ENCODE results near the gene DNM1.

The DNM1 gene

DNA sequence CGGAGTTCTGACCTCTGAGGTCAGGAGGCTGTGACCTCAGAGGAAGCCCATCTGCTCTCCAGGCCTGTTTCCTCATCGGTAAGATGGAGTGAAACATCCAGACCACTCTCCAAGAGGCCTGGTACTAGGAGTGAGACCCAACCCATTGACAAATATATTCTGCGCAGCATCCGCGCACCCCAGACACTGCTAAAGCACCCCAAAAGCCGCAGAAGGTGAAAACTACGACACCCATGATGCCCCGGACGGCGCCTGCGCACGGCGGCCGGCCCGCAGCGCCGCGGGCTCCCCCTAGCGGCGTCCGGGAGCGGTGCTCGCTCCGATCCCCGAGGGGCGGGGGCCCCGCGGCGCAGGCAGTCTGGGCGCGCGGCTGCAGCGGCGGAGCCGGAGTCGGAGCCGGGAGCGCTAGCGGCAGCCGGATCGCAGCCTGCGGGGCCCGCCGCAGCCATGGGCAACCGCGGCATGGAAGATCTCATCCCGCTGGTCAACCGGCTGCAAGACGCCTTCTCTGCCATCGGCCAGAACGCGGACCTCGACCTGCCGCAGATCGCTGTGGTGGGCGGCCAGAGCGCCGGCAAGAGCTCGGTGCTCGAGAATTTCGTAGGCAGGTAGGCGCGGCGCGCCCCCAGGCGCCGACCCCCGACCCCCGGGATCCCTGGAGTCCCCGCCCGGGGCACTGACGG is at the start of gene DNM1:
DNM1 (plus strand) TSS at position 356 of the 683 bp plus-strand sequence; CDS start at position 448, 92 bp downstream.
- peak; percentile 58 for DNase-seq

DNA sequence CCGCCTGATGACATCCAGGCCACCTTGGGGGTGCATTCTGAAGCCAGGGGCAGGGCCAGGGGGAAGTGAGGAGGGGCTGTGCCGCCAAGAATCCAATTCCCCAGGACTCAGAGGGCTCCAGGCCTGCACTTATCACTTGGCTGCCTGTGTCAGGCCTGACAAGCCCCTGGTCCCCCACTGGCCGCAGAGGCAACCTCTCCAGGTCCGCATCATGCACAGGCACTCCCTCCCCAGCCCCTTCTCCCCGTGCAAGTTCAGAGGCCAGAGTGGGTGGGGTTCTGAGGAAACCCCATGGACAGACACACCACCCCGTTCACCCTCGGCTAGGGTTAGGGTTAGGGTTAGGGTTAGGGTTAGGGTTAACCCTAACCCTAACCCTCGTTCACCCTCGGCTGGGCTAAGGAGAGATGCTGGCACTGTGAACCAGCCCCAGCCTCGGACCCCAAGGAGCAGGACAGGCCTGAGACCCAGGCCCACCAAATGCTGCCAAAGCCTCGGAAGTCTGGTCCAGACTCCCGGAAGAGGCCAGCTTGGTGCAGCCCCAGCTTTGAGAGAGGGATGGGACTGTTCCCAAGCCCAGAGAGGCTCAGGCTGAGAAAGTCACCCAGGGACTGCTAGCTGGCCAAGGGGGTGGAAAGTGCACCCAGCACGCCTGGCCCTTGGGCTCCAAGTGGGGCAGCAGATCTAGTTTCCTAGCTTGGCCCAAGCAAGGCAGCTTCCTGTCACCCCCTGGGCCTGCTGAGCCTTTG is 49.1 kb upstream of the DNM1 start:
- no peak for DNase-seq

DNA sequence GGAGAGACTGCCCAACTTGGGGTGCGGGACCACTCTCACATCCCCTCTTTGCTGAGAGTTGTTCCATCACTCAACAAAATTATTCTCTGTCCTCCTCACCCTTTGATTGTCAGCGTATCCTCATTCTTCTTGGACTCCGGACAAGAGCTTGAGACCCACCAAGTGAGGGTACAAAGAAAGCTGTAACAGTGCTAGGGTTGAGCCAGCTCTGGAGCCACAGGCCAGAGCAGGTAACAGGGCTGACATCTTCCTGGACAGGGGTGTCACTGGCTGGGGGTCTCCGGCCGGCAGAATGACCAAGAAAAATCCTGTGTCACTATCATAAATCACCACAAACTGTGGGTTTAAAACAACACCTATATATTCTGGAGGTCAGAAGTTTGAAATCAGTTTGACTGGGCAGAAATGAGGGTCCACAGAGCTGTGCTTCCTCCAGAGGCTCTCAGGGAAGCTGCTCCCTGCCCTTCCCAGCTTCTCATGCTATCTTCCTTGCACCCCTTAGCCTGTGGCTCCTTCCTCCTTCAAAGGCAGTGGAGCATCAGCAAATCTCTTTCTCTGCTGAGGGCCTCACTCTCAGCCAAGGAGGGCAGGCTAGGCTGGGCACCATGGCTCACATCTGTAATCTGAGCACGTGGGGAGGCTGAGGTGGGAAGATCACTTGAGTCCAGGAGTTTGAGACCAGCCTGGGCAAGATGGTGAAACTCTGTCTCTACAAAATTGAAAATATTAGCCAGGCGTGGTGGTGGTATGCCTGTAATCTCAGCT is 47.3 kb upstream of the DNM1 start:
- no peak for DNase-seq

DNA sequence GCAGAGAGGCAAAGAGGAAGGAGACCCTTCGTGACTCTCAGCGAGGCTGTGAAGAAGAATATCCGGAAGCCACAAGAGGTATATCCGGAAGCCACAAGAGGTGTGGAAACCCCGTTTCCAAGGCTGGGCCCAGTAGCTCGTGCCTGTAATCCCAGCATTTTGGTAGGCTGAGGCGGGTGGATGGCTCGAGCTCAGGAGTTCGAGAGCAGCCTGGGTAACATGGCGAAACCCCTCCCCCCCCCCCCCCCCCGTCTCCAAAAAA is 43.7 kb upstream of the DNM1 start:
- DNase-seq, result no peak

DNA sequence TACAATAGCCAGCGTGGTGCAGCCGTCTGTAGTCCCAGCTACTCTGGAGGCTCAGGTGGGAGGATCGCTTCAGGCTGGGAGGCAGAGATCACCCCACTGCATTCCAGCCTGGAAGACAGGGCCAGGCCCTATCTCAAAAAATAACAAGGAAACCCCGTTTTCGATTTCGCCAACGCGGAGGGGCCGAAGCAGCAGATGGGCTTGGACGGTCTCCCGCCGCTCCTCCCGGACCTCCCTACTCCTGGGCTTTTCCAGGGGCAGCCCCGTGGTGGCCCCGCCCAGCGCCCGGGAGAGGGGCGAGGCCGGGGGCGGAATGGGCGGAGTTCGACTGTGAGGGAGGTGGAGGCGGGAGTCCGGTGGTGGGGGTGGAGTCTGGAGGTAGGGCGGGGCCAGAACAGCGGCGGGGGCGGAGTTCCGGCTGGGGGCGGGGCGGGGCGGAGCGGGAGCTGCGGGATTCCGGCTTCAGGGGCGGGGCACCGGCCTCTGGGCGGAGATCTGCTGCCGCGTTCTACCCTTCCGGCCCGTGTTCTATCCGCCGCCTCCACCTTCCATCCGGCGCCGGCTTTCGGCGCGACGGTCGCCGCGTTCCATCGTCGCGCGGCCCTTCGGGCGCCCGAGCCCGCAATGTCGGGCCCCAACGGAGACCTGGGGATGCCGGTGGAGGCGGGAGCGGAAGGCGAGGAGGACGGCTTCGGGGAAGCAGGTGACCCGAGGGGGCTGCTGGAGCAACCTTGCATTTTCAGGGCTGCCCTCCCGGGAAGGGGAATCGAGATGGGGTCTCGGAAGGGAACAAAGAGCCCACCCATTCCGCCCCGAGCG is 43.2 kb upstream of the DNM1 start, which contains the start of gene BBLN:
BBLN (plus strand) TSS at position 482 of the 819 bp plus-strand sequence; CDS start at position 625, 143 bp downstream.
- peak; percentile 91 for DNase-seq

DNA sequence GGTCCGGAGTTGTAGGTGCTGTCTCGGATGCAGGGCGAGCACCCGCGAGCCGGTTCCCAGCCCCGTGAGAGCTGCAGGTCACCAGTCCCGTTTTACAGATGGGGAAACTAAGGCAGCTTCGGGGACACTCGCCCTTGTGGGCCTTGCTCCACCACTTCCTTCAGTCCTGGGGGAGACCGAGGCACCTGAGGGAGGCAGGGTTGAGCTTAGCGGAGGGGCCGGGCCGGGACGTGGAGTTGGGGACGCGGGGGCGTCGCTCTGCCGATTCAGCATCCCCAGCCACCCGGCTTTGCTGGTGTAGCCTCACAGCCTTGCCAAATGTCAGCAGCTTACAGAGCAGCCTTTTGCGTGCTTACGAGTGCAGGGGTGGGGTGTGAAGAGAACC is 42.6 kb upstream of the DNM1 start:
- DNase-seq, result no peak

DNA sequence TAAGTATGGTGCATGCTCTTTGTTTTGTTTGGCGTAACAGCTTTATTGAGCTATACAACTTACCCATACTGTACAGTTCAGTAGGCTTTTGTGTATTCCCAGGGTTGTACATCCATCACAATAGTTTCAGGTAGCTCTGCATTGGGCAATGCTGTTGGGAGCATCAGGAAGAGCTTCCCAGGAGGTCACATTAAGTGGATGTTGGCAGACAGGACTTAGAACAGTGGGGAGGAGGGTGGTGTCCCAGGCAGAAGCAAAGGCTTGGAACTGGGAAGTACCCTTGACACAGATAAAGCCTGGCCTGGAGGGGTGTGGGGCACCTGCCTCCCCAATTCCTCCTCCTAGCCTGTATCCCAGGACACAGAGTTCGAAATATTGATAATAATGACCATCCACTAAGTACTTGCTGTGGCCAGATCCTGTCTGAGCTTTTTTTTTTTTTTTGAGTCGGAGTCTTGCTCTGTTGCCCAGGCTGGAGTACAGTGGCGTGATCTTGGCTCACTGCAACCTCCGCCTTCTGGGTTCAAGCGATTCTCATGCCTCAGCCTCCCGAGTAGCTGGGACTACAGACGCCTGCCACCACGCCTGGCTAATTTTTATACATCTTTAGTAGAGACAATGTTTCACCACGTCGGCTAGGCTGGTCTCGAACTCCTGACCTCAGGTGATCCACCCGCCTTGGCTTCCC is 41.8 kb upstream of the DNM1 start:
- DNase-seq, result no peak

DNA sequence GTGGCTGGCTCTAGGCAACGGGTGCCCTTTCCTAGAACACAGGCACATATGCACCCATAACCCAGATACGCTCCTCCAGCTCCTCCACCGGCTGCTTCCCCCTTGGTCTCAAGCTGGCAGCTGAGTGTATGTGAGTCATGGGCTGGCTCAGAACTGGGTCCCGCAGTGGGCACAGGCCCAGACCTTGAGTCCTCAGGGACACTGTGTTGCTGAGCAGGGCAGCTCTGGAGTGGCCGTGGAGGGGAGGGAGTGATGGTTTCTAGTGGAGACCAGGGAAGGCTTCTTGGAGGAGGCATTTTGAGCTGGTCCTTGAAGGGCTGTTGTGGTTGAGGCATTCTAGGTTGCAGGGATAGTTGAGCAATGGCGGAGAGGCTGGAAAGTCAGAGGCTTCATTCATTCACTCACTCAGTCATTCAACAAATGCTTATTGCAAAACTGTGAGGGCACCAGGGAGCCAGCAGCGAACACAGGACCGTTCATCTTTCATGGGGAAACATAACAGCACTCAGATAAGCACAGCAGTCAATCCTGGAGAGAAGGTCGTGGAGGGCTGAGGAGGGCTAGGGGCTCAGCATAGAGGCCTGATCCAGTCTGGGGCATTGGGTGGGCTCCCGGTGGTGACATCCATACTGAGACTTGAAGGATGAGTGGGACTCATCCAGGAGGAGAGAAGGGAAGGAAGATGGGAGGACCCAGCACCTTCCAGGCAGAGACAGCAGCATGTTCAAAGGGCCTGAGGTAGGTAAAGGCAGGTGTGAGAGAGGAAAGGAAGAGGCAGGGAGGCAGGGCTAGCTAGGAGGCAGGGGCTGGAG is 40.8 kb upstream of the DNM1 start:
- peak; percentile 18 for DNase-seq

DNA sequence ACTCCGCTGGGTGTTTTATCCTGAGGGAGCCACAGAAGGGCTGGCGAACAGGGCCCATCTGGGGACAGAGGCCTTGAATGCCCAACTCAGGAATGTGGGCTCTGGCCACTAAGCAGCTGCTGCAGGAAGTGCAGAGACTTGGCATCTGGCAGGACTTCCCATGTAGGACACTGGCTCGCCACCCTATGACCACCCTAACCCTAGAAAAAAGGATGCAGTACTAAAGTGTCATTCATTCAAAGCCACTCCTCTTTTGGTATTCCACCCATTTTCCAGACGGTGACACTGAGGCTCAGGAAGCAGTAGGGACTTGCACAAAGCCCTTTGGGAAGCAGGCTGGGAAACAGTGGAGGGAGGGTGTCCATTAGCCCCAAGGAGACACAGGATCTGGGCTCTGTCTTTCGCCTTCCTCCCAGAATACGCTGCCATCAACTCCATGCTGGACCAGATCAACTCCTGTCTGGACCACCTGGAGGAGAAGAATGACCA is 40.1 kb upstream of the DNM1 start:
- no peak for DNase-seq

DNA sequence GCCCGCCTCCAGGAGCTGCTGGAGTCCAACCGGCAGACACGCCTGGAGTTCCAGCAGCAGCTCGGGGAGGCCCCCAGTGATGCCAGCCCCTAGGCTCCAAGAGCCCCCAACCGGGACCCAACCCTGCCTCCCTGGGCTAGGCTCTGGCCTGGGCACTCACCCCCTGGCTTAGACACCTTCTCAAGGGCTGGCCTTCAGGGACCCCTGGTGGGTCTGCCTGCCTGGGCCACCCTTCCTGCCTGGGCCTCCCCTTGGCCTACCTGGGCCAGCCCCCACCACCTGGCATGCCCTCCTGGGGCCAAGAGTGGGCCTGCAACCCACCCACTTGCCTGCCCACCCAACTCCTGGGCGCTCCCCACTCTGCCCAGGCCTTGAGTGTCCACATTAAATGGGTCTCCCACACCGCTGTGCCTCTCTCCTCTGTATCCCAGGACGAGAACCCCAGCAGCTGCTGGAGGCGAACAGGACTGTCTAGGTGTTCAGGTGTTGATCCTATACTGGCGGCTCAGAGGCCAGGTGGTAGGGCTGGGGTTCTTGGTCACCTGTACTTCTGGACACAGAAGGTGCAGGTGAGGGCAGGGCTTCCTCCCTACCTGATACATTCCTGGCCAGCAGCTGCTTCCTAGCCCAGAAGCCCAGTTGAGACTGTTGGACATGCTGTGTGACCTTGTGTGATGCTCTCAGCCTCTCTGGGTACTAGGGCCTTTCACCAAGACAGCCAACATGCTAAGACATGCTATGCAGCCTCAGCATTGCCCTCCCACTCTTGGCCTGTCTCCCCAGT is 39.5 kb upstream of the DNM1 start:
- no peak for DNase-seq

DNA sequence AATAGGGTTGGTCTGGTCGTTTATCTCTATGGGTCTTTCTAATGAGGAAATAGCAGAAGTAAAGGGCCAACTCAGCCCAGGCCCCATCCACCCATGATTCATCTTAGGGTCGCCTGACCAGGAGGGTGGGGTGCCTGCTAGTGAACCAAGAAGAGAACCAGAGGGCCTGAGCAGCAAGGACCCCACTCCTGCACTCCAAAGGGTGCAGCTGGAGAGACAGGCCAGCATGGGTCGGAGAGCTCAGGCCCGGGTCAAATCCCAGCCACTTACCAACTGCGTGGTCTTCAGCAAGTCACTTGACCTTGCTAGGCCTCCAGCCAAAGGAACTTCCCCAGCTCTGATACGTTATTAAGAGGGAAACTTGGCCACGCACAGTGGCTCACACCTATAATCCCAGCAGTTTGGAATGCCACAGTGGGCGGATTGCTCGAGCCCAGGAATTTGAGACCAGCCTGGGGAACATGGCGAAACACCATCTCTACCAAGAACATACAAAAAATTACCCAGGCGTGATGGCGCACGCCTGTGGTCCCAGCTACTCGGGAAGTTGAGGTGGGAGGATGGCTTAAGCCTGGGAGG is 38.8 kb upstream of the DNM1 start:
- no peak for DNase-seq

DNA sequence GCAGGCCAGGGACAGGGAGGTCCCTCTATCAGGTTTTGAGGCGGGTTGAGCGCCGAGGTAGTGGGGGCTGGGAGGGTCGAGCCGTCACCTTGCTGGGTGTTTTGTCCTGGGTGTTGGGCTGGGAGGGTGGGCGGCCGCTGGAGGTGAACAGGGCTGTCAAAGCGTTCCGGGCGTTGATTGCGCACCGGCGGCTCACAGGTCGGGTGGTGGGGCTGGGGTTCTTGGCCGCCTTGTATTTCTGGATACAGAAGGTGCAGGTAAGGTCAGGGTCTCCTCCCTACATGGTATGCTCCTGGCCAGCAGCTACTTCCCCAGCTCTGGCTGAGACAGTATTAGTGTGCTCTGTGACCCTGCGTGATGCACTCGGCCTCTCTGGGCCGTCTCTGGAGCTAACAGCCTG is 37.0 kb upstream of the DNM1 start:
- no peak for DNase-seq

DNA sequence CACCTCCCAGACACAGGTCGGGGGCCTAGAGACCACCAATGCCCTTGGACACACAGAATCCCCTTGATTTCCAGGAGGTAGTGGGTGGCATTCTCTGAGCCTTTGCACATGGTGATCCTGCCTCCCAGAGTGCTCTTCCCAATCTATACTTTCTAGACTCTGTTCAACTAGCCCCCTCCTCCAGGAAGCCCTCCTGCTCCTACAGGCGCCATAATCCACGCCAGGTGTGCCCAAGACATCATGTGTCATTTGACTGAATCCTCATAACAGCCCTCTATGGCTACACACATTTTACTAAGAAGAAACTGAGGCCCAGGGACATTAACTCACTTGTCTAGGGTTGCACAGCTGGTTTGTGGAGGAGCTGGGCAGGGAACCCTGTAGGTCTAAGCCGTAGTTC is 36.0 kb upstream of the DNM1 start:
- no peak for DNase-seq

DNA sequence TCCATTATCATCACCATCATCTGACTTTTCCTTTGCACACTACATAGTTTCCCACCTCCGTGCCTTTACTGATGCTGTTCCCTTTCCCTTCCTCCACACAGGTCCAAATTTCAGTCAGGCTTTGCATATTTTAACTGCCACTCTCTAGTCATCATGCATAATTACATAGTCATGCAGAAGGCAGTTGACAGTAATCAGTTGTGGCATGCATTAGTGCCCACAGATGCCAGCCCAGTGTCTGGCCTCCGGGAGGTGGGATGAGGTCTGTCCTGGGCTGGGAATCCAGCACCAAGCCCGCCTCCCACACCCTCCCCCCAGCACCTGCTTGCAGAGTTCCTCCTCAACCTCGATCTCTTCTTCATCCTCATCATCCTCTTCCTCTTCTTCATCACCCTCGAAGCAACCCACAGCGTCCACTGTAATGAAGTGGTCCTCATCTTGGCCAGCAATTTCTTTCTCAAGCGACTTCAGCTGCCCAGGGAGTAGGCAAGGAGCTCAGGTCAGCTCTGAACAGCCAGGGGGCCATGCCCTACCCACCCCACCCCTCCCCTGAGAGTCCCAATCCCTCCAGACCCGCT is 34.4 kb upstream of the DNM1 start:
- DNase-seq, result no peak

DNA sequence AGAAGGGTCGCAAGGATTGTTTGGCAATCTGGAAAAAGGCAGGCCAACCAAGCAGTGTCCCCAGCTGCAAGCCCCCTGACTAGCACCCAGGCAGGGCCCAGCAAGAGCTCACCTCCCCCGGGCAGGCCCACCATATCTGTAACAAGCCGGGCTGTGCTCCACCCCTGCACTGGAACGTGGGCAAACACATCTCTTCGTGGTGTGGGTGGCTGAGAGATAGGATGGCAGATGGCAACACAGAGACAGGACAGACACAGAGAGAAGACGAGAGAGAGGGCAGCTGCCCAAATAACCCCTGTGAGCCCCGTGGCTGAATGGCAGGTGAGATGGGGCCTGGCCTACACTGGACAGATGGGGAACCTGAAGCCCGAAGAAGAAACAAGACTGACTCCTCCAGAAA is 33.7 kb upstream of the DNM1 start:
- DNase-seq, result no peak

DNA sequence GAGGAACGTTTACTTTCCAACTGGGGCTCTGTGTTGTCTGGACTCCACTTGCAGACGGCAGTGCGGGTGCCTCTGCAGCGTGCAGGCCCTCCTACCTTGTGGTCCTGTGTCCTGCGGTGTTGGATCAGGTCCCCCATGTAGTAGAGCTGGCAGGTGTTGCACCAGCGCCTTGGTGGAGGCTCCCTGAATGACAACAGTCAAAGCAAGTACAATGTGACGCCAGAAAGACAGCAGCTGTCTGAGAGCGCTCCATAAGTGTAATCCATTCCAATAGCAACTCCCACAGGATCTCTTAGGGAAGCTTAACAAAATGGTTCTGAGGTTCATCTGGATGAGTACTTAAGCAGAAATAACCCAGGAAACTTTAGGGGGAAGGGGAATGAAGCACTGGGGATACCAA is 33.3 kb upstream of the DNM1 start:
- DNase-seq, result no peak

DNA sequence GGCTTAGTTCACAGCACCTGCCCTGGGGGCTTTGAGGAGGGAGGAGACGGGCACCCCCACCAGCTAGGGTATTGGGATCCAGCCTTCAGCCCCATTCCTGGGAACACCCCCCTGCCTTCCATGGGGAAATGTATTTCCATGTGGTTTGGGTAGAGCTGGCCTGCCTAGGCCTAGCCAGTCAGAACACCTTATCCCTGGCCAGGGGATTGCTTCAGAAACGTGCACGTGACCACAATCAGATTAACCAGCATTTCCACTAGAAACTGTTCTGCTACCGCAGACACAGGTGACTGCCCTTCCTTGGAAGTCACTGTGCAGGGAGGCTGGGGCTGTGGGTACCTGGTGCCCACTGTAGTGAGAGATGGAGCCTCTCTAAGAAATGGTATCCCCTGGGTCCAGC is 29.1 kb upstream of the DNM1 start:
- DNase-seq, result no peak

DNA sequence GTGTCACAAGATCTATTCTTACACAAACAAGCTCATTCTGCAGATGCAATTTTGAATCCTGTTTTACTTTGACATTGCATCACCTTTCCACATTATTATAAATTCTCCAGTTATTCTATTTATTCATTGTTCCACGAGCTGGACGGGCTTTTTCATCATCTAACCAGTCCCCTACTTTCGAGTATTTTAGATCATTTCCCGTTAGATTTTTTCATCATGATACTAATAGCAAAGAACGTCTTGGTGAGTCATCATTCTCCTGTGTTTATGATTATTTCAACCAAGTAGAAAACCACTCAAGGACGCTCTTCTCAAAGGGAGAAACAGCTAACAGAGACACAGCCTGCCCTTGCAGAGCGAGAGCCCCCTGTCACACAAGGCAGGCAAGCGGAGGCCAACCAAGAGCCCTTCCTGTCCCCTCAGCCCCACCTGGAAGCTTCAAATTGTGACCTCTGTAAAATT is 28.0 kb upstream of the DNM1 start:
- DNase-seq, result no peak

DNA sequence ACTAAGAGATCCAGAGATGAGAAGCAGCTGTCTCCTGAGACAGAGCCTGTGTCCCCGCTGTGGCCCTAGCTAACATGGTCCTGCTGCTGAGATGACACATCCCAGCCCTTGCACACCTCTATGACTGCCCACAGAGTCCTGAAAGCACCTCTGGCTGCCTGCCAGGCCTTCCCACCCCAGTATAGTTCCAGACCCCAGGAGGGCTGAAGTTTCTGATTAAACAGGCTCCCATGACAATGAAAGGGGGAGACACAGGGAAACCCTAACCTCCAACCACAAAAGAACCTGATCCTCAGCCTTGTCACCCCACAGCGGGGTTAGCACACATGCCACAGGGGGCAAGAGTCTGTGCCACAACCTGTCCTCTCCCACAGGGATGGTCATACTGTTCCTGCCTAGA is 27.5 kb upstream of the DNM1 start:
- DNase-seq, result no peak
